AG04449 (cell line): ENCODE data around the gene MFSD8.
"Not testable (repeated sequence)": the region's sequence is repeated elsewhere in the genome, so short reads cannot be mapped to it uniquely, and the experiment has no call there.

Experiments
- CTCF ChIA-PET: fragments of 350-600 bp; formaldehyde crosslinking; extraction: SDS; loops from one replicate; lab custom pipeline; 2021; ENCODE audit warnings: antibody characterized with exemption; lab: Yijun Ruan, JAX
- POLR2A ChIA-PET: fragments of 400-600, 350-600 bp; formaldehyde crosslinking; extraction: SDS; loops from one replicate; lab custom pipeline; 2020; ENCODE audit warnings: antibody characterized with exemption, inconsistent platforms; lab: Yijun Ruan, JAX
- DNase-seq: peaks from one replicate; pipeline ENCODE4 v3.0.0-alpha.2; 2010; ENCODE audit warnings: low read depth, low spot score
- H3K4me3 ChIP-seq: 2 replicates; pipeline ENCODE4 v1.5.1; 2011; ENCODE audit warnings: low read depth, mild to moderate bottlenecking, control low read depth, low read length
- TF ChIP-seq, protein P1 (sequence below): IDR thresholded peaks from one replicate; pipeline ENCODE4 v1.5.1; 2011; ENCODE audit warnings: mild to moderate bottlenecking, moderate library complexity, low read length, control low read depth, inconsistent platforms; ENCODE audit not compliant: insufficient read depth; ENCODE audit errors: missing control alignments

The MFSD8 gene

GRCh38 chr4:127936974-127937373, 28.0 kb downstream of the MFSD8 start:
- TF ChIP-seq, protein P1, sequence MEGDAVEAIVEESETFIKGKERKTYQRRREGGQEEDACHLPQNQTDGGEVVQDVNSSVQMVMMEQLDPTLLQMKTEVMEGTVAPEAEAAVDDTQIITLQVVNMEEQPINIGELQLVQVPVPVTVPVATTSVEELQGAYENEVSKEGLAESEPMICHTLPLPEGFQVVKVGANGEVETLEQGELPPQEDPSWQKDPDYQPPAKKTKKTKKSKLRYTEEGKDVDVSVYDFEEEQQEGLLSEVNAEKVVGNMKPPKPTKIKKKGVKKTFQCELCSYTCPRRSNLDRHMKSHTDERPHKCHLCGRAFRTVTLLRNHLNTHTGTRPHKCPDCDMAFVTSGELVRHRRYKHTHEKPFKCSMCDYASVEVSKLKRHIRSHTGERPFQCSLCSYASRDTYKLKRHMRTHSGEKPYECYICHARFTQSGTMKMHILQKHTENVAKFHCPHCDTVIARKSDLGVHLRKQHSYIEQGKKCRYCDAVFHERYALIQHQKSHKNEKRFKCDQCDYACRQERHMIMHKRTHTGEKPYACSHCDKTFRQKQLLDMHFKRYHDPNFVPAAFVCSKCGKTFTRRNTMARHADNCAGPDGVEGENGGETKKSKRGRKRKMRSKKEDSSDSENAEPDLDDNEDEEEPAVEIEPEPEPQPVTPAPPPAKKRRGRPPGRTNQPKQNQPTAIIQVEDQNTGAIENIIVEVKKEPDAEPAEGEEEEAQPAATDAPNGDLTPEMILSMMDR: no peak
- H3K4me3 ChIP-seq: no peak overlapping the region
- ChIA-PET CTCF (interaction anchor here (1.4 kb wide), 1 partner anchor 20 kb away, joined by 4 read pairs; no protein-coding TSS in a partner anchor), POLR2A (interaction anchor here (0.7 kb wide), 1 partner anchor 84 kb away, joined by 3 read pairs; no protein-coding TSS in a partner anchor)
- no peak for DNase-seq

- POLR2A ChIA-PET, DNase-seq, CTCF ChIA-PET, H3K4me3 ChIP-seq: not testable (repeated sequence)
Measured at GRCh38 chr4:127931836-127932235, 33.1 kb downstream of the MFSD8 start.

DNA sequence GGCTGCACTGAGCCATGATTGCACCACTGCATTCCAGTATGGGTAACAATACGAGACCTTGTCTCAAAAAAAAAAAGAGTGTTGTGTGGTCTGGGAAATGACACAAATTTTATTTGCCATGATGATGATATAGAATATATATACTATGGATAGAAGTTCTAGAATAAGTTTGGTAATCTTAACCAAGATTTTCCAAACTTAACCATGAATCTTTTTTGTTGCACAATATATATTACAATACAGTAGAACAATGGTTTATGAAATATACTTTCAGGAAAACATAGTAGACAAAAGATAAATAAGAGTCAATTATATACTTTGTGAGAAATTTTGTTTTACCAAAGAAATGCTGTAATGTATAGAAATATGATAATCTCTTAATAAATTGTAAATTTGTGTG, 34.8 kb downstream of the MFSD8 start:
- TF ChIP-seq, protein P1: no peak
- CTCF ChIA-PET: no interaction called here
- H3K4me3 ChIP-seq: no peak overlapping the region
- POLR2A ChIA-PET: no interaction called here
- DNase-seq: no peak

DNA sequence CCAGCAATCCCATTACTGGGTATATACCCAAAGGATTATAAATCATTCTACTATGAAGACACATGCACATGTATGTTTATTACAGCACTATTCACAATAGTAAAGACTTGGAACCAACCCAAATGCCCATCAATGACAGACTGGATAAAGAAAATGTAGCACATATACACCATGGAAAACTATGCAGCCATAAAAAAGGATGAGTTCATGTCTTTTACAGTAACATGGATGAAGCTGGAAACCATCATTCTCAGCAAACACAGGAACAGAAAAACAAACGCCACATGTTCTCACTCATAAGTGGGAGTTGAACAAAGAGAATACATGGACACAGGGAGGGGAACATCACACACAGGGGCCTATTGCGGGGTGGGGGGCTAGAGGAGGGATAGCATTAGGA, 39.3 kb downstream of the MFSD8 start:
- CTCF ChIA-PET, DNase-seq, H3K4me3 ChIP-seq, POLR2A ChIA-PET: not testable (repeated sequence)

DNA sequence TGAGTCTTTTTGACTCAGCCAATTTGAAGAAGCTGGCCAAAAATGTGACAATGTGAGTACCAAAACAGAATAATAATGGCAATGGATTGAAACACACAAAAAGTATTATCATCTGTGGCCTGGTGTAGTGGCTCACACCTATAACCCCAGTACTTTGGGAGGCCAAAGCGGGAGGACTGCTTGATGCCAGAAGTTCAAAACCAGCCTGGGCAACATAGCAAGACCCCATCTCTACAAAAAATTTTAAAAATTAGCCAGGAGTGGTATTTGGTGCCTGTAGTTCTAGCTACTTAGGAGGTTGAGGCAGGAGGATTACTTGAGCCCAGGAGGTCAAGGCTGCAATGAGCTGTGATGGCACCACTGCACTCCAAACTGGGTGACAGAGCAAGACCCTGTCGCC, 42.7 kb downstream of the MFSD8 start:
- POLR2A ChIA-PET: no interaction called here
- CTCF ChIA-PET: no interaction called here
- no peak overlapping the region for H3K4me3 ChIP-seq
- no peak for DNase-seq
- TF ChIP-seq, protein P1: no peak

DNA sequence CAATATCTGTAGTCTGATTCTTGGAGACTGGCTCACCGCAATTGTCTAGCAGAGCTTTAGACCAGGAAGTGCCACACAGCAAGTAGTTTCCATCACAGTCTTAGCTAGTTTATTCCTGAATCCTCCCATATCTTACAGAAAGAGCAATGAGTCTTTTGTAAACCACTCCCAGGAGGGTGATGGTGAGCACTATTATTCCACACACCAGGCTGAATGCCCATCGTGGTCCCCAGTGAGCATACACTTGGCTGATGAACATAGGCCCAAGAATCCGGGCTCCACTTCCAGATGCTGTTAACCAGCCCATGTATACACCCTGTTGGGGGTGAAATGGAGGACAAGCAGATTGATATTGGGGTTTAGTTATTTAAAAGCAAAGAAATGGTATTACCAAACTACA, 44.5 kb downstream of the MFSD8 start:
- TF ChIP-seq, protein P1: no peak
- no peak for DNase-seq
- POLR2A ChIA-PET: no interaction called here
- CTCF ChIA-PET: no interaction called here
- H3K4me3 ChIP-seq: no peak overlapping the region

- TF ChIP-seq, protein P1: no peak
- DNase-seq: no peak
- no peak overlapping the region for H3K4me3 ChIP-seq
- ChIA-PET CTCF (no interaction called here), POLR2A (no interaction called here)
Measured at GRCh38 chr4:127917151-127917550, 47.8 kb downstream of the MFSD8 start.
